Anterior cingulate cortex (tissue), 58 donors: ENCODE measurements around the gene RNASEL.

Experiments
- DNase-seq, 58 donors: peaks; one replicate each; lab custom pipeline; 2025; lab: John Stamatoyannopoulos, UW

Gene RNASEL, protein sequence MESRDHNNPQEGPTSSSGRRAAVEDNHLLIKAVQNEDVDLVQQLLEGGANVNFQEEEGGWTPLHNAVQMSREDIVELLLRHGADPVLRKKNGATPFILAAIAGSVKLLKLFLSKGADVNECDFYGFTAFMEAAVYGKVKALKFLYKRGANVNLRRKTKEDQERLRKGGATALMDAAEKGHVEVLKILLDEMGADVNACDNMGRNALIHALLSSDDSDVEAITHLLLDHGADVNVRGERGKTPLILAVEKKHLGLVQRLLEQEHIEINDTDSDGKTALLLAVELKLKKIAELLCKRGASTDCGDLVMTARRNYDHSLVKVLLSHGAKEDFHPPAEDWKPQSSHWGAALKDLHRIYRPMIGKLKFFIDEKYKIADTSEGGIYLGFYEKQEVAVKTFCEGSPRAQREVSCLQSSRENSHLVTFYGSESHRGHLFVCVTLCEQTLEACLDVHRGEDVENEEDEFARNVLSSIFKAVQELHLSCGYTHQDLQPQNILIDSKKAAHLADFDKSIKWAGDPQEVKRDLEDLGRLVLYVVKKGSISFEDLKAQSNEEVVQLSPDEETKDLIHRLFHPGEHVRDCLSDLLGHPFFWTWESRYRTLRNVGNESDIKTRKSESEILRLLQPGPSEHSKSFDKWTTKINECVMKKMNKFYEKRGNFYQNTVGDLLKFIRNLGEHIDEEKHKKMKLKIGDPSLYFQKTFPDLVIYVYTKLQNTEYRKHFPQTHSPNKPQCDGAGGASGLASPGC

GRCh38 chr1:182588500-182589396 lies at the start of gene RNASEL:
TSS of gene RNASEL (minus strand) at chr1:182589256. CDS start at chr1:182586806, 2,450 bp downstream.
- peak in 50 of 58 donors; percentile 16 to 79 (median 50) for DNase-seq

DNA sequence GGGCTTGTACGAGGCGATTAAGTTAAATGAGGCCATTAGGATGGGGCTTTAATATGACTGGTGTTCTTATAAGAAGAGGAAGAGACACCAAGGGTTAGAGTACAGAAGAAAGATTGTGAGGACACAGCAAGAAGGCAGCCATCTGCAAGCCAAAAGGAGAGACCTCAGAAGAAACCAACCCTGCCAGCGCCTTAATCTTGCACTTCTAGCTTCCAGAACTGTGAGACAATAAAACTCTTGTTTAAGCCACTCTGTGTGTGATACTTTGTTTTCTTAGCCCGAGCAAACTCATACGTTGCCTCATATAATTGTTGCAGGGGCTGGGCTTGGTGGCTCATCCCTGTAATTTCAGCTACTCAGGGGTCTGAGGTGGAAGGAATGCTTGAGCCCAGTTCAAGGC lies 48.7 kb upstream of the RNASEL start:
- DNase-seq = no peak

DNA sequence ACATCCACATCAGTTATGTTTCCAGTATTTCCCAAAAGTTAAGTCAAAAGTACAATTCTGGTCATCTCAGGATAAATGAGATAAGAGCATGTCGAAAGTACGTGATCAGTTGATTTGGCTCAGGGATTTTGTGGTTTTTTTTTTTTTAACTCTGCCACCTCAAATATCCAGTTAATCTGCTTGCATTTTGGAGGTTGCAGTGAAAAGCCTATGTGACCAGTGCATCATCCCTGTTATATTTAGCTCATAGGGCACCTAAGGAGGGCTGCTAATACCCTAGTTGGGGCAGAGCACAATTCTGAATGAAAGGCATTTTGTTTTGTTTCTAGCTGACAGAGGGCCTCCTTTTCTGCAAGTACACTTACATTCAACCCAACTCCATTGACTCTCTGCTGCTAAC lies 46.8 kb upstream of the RNASEL start:
- no peak for DNase-seq

- DNase-seq = no peak
Measured at GRCh38 chr1:182634306-182635072, 45.4 kb upstream of the RNASEL start.

DNA sequence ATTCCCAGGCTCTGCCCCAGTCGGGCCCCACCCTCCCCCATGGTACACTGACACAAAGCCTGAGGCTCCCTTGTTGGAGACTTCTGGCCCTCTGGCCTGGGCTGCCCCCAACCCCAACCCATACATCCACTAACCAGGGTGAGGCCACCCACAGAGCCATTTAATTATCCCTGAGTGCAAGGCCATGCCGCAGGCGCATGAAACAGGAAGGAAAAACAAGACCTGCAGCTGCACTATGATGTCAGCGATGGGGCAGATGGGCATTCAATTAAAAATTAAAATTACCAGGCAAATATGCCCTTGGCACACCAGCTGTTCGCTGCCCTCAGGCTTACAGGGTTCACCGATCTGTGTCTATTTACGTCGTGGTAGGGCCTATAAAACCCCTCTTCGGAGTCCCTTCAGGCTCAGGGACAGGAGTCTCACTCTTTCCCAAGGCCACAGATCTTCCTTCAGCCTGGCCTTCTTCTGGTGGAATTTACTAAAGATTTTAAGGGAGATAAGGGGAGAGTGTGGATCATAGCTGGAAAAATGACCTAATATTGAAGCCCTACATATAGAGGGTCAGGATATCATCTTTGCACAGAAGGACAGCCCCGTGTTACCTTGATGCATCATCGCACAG lies 44.7 kb upstream of the RNASEL start:
- no peak for DNase-seq

DNA sequence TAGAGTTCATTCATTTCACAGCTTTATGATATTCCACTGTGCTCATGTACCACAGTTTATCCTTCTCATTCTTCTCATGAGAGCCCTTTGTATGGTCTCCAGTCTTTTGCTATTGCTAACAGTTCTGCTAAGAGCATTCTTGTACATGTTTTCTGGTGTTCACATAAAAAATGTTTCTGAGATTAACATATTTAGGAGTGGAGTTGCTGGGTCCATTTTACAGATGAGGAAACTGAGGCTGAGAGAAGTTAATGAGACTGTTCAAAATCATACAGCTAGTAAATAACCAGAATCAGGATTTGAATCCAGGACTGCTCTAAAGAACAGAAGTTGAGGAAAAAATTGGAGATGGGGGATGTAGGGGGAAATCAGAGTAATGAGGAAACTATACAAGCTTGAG lies 44.0 kb upstream of the RNASEL start:
- no peak for DNase-seq

DNA sequence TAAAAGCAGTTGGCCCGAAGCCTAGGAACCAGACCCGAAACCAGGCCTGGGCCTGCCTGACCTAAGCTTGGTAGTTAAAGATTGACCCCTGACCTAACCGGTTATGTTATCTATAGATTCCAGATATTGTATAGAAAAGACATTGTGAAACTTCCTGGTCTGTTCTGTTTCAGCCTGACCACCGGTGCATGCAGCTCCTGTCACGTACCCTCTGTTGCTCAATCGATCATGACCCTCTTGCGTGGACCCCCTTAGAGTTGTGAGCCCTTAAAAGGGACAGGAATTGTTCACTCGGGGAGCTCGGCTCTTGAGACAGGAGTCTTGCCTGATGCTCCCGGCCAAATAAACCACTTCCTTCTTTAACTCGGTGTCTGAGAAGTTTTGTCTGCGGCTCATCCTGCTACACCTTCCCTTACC lies 43.4 kb upstream of the RNASEL start:
- DNase-seq = peak in 1 of 58 donors; percentile 7

DNA sequence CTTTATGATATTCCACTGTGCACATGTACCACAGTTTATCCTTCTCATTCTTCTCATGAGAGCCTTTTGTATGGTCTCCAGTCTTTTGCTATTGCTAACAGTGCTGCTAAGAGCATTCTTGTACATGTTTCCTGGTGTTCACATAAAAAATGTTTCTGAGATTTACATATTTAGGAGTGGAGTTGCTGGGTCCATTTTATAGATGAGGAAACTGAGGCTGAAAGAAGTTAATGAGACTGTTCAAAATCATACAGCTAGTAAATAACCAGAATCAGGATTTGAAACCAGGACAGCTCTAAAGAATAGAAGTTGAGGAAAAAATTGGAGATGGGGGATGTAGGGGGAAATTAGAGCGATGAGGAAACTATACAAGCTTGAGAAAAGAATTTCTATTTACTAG lies 42.9 kb upstream of the RNASEL start:
- DNase-seq = no peak

DNA sequence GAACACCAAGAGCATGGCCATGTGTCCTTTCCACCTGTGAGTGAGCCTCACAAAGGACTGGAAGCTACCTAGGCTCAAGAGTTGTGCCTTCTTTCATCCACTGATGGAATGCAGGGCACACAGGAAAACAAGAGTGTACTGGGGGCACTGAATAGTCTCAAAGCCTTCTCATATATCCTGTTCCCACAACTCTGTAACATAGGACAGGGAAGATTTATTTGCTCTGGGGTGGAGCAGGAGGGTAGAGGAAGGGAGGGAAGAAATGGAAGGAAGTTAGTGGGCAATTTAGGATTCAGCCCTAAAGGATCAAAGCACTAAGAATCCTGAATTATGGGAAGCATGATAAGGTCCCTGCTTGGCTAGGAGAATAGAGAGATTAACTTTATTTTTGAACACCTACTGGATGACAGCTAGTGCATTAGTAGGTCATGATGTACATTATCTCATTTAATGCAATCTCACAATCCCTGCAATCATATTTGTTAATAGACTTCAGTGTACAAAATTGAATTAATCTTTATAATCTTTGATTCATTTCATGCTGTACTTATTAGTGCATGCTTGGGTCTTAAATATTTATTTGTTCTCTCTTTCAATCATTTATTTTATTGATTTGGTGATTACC lies 42.1 kb upstream of the RNASEL start:
- no peak for DNase-seq

DNA sequence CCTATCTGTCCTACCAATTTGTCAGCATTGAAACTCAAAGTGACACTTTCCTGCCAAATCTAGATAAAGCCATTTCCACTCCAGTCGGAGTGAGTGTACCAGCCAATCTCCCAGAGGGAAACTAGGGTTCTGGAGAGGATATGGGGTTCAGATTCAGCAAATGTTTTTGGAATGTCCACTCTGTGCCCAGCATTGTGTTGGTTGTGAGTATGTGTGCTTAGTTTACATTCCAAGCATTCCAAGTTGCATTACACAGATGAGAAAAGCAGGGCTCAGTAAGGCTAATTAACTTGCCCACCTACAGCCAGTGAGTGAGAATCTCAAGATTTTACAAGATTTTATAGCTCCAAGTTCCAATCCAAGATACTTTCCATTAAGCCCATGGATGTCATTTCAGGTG lies 41.5 kb upstream of the RNASEL start:
- DNase-seq = no peak

GRCh38 chr1:182629499-182630096 lies 40.5 kb upstream of the RNASEL start:
- no peak for DNase-seq

- no peak for DNase-seq
Measured at GRCh38 chr1:182629080-182629479, 40.0 kb upstream of the RNASEL start.

- no peak for DNase-seq
Measured at GRCh38 chr1:182628657-182629056, 39.6 kb upstream of the RNASEL start.

DNA sequence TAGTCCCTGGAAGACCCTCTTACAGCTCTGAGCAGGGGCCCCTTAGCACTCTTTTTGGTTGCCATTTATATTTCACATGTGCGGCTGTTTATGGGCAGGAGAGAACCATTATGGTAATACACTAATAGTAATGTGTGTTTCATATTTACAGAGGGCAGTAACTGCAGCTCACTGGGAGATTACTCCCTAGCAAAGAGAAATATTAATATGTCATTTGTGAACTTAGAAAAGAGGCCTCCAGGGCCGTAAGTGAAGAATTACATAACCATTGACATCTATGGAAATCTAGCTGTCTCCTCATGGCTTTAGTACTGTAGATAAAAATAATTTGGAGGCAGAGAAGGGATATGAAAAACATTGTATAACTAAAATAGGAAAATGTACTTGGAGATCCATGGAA lies 38.6 kb upstream of the RNASEL start:
- DNase-seq = no peak

- no peak for DNase-seq
Measured at GRCh38 chr1:182626527-182626926, 37.5 kb upstream of the RNASEL start.

DNA sequence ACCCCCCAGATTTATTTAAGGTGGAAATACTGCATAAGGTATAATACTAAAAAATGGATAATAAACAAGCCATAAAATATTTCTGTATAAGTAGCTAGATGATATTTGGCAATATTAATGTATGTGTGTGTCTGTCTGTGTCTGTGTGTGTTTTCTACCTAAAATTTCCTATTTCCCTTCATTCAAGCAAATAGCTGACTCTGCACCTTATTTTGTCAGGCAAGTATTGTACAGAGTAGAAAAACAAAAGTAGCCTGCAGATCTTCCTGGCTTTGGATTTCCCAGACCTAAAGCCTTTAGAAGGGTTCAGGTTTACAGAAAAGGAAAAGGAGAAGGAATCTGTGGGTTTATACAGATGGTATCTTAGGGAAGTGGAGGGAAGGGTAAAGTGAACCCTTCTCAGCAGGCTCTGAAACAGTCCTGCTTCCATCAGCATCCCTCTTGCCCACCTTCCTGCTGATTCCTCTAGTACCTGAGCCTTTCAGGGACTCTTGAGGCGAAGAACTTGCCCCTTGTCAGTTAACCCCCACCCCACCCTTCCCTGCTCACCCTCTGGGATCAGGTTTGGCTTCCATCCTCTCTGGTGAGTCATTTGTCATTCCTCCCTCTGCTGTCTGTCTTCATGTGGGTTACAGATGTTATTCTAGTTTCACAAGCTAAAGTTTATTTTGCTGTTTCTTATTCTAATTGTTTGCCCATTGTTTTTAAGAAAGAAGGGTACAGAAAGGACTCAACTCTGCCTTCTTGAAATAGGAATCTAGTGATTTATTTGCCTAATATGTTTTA lies 36.9 kb upstream of the RNASEL start:
- DNase-seq = no peak

GRCh38 chr1:182625024-182625423 lies 36.0 kb upstream of the RNASEL start:
- DNase-seq = no peak

DNA sequence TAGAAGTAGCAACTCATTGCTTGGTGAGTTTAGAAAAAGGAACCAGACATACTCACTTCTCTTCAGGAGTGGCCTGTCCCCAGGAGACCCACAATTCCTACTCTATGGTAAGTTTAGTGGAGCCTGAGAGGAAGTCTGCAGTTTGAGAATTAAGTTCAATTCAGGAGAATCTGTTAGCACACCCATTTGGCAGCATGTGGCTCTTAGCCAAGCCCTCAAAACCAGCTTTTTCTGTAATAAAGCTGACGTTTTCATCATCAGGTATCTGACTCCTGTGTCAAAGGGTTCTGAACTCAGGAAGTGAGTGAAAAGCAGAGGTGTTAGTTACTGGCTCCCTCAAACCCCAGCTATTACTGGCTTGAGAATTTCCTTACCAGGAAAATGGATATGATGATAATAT lies 35.5 kb upstream of the RNASEL start:
- no peak for DNase-seq
